NOMO-1 treated with dmso at 0.1 percent for 144 hours (cell line): ENCODE data around the gene SLC15A3.

Experiments used
- DNase-seq: peaks from one replicate; lab custom pipeline; 2025; ENCODE audit not compliant: unreplicated experiment; lab: John Stamatoyannopoulos, UW

SLC15A3 gene

GRCh38 chr11:60951904-60952741 is at the start of gene SLC15A3:
SLC15A3 (minus strand) TSS chr11:60952176; CDS start chr11:60951551, 625 bp downstream.
- peak; percentile 90 for DNase-seq

DNA sequence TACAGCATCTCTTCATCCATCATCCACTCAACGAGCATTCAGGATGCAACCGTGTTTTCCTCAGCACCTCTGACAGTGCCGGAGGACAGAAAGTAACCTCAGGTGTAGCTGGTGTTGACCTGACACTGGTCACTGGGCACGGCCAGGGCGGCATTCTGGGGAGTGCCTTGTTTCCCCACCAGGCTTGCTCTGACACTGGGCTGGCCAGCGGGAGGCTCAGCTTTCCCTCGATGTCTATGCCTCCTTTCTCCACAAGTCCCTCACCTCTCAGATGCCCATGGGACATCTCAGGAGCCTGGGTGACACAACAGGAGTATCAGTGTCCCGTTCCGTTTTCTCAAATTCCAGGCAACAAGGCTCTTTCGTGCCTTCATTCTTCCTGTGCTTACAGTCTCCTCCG is 48.5 kb upstream of the SLC15A3 start:
- DNase-seq = no peak

DNA sequence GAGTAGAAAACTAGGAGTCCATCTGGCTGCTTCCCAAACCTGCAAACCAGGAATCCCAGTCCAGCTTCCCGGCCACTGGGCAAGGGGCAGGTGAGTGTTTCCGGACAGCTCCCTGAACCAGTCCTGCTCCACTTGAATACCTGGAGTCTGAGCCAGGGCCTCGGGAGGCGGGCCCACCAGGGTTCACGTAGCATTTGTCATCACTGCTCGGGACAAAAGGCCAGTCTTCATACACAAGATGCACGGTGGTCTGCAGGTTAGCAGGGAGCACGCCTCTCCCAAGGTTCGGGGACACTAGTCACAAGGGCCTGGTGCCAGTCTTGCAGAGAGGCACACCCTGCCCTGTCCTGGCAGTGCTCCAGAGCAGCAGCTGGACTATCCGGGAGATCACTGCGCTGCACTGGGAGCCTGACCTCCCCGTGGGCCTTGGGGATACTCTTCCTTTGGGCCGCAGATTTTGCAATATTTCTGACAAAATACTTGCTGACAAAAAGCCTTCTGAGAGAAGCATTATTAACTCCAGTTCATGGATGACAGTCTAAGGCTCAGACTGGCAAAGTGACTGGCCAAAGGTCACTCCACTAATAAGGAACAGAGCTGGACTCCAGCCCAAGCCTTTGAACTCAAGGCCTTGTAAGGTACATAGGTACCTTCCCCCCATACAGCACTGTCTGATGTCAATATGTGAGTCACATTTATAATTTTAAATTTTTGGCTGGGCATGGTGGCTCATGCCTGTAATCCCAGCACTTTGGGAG is 44.6 kb upstream of the SLC15A3 start:
- DNase-seq = no peak

- DNase-seq = no peak
Measured at GRCh38 chr11:60995798-60996197, 43.8 kb upstream of the SLC15A3 start.

DNA sequence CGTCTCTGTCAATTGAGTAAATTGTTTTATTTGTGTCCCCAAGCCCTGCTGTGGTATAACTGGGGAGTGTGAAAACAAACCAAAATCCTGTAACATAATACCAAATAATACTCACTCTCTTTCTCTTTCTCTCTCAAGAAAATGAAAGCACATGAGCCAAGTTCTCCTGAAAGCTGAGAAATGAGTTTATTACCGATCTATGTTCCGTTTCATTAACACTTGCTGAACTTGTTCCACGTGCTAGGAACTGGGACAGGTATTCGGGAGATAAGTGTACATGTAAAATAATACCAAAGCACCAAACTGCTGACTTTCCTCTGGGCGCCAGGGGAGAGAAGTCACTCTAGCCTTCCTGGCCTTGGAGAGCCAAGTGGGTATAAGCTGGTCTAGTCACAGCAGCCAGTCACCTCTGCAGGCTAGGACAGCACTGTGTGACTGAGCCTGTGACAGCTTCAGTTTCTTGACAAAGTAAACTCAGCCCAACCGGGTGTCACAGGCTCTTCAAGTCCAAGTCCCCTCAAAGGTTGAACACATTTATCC is 42.6 kb upstream of the SLC15A3 start:
- no peak for DNase-seq

- DNase-seq = no peak
Measured at GRCh38 chr11:60993615-60994014, 41.6 kb upstream of the SLC15A3 start.

- DNase-seq = no peak
Measured at GRCh38 chr11:60992842-60993409, 41.0 kb upstream of the SLC15A3 start.

- DNase-seq = no peak
Measured at GRCh38 chr11:60991457-60991856, 39.5 kb upstream of the SLC15A3 start.

GRCh38 chr11:60989093-60989650 is 37.2 kb upstream of the SLC15A3 start:
- no peak for DNase-seq

GRCh38 chr11:60988658-60989057 is 36.7 kb upstream of the SLC15A3 start:
- no peak for DNase-seq

DNA sequence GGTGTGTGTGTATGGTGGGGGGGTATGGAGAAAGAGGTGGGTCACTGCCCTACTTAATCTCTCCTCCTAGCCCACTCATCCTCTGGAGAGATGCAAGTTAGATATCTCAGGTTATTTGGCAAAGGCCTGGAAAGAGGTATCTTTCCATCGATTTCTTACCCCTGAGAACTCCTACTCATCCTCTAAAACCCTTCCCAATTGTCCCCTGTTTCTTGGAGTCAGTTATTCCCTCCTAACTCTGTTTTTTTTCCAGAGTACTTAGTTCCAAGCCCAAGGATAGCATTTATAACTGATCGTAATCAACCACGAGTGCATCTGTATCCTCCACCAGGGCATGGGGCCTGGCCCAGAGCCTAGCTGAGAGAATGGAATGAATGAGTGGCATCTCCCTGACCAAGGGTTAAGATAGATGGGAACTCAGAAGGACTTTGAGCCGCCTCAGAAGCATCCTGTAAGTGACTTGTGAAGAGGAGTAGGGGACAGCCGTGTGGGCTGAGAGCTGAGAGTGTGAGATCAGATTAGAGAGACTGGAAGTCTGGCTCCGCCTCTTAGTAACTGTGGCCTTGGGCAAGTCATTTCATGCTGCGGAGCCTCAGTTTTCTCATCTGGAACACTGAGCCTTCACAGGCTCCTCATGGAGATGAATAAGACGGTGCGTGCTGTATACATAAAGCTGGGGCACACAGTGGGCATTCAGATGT is 35.8 kb upstream of the SLC15A3 start:
- no peak for DNase-seq

GRCh38 chr11:60985991-60986915 is 34.3 kb upstream of the SLC15A3 start:
- DNase-seq = no peak

- DNase-seq = no peak
Measured at GRCh38 chr11:60985501-60985900, 33.5 kb upstream of the SLC15A3 start.

GRCh38 chr11:60984636-60985035 is 32.7 kb upstream of the SLC15A3 start:
- no peak for DNase-seq

DNA sequence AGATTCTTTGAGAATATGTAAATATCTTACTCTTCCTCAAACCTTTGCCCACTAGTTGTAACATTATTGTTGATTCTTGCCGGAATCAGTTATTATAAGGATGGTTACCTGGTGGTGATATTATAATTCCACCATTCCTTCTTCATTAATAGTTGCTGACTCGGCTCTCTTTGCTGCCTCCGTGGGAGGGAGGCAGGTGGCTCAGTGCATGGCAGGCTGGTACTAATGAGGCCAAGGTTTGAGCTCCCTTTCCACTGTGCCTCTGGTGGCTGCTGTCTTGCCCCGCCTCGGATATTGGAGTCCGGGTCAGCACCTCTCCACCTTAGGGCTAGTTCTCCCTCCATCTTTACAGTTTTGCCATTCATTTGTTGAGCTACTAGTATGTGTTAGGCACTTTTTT is 32.2 kb upstream of the SLC15A3 start:
- no peak for DNase-seq

DNA sequence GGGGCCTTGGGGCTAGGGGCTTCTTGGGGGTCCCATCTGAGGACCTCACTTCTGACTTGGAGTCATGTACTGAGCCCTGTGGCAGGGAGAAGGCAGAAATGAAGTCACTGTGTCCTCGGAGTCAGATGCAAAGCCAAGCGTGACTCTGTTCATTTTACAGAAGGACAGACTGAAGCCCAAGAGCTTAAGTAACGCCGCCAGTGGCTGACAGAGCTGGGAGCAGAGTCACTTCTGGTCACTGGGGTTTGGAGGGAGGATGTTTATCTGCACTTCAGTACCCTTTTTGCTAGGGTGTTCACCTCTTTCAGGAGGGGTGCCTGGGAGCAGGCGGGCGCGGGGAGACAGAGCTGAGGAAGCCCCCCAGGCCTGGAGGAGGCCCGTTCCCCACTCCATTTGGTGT is 30.2 kb upstream of the SLC15A3 start:
- DNase-seq = no peak

- no peak for DNase-seq
Measured at GRCh38 chr11:60981515-60981914, 29.5 kb upstream of the SLC15A3 start.

DNA sequence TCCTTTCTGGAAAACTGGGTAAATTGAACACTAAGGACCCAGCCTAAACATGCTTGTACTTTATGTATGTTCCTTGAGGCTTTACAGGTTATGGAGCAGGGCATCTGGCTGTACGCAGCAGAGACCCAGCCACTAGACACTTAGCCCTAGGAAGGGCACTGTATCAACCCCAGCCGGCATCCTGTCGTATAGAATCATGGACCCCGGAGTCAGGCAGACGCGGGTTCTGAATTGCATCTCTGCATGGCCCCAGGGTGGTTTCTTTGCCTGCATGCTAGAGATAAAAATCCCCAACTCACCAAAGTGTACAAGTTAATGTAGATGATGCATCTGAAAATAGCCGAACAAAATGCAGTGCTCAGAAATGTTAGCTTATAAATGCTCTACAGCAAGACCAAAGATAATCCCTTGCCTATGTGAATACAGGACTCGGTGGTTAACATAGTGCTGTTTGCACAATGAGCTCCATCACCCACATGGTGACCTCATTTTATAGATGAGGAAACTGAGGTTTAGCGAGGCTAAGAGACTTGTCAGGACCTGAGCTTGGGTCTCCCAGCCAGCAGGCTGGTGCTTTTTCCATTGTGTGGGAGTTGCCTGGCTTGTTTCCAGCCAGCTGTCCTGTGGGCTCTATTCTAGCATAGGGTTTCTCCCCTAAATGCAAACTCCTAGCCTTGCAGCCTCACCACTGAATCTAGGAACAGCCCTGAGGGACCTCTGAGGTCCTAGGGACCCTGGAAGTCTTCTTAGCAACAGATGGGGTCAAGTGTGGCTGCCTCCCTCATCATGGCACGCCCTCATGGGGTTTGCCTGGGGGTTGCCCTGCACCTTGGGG is 26.8 kb upstream of the SLC15A3 start:
- DNase-seq = no peak

- no peak for DNase-seq
Measured at GRCh38 chr11:60977836-60978235, 25.9 kb upstream of the SLC15A3 start.
